Measurements from ENCODE around the gene ADORA1.

ADORA1 gene

DNA sequence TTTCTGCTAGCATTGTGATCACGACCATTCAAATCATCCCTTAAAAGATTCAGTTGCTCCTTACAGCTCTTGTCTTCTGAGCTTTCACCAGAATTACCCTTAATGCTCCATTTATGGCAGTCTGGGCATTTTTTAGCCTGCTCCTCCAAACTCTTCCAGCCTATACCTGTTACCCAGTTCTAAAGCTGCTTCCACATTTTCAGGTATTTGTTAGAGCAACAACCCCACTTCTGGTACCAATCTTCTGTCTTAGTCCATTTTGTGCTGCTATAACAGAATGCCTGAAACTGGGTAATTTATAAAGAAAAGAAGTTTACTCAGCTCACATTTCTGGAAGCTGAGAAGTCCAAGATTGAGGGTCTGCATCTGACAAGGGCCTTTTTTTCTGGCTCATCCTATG is 30.9 kb downstream of the ADORA1 start:
- DNase-seq (ENCODE audit: low read depth, low spot score): no peak

DNA sequence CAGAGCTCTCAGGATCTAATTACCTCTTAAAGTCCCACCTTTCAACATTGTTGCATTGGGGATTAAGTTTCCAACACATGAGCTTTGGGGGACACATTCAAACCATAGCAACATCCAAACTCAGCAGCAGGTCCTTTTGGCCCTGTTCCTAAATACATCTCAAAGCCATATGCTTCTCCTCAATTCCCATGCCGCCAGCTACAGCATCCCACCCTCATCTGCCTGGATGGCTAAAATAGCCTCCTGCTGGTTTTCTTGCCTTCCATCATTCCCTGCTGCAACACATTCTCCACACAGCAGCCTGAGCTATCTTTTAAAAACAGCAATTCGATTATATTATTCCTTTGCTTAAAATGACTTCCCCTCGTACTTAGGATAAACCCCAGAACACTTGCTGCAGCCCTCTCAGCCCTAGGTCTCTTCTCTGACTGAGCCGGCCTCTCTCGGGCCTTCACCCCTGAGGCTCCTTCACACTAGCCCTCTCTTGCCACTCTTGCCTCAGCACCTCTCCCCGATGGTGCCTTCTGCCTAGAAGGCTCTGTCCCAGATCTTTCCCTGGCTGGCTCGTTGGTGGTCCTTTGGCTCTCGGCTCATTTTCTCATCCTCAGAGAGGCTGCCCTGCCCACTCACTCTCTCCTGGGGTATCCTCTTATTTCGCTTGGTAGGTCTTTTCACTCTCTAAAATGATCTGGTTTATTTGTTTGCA is 31.6 kb downstream of the ADORA1 start:
- no peak for DNase-seq (ENCODE audit: low read depth, low spot score)

DNA sequence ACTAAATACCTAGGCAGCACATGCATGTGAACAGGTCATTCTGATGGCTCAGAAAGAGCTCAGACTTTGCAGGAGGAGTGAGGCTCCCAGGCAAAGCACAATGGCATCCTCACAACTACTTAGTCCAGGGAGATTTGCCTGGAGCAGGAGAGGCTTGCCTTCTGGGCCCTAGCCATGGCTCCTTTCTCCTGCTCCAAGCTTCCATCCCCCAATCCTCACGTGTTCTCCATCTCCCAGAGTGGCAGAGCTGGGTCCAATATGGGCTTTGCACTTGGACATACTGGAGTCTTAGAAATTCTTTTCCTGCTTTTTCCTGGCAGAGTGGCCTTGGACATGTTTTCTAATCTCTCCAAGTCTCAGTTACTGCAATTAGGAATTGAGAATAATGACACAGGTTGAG is 32.3 kb downstream of the ADORA1 start:
- no peak for DNase-seq (ENCODE audit: low read depth, low spot score)

DNA sequence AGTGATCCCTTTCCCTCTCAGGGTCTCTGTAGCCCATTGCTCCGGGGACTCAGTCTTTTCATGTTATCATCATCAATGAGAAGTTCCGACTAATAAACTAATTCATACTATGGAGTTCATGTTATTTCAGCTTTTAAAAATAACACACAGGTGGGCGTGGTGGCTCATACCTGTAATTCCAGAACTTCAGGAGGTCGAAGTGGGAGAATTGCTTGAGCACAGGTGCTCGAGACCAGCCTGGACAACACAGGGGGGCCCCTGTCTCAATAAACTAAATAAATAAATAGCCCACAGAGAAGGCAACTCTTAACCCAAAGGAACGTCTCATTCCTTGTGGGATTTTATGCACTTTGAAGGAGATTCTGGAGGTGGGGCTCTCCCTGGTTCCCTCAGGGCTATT is 33.6 kb downstream of the ADORA1 start:
- no peak for DNase-seq (ENCODE audit: low read depth, low spot score)

DNA sequence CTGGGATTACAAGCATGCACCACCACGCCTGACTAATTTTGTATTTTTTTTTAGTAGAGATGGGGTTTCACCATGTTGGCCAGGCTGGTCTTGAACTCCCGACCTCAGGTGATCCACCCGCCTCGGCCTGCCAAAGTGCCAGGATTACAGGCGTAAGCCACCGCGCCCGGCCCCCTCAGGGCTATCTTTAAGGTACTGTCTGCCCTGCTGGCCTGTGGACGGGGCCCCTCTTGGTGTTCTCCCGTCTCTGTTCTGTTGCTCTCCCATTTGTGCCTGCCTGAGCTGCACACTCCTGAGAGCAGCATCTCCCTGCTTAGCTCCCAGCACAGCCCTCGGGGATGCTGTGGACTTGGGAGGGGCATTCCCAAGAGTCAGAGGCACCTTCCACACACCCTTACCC is 34.2 kb downstream of the ADORA1 start:
- DNase-seq (ENCODE audit: low read depth, low spot score): no peak

DNA sequence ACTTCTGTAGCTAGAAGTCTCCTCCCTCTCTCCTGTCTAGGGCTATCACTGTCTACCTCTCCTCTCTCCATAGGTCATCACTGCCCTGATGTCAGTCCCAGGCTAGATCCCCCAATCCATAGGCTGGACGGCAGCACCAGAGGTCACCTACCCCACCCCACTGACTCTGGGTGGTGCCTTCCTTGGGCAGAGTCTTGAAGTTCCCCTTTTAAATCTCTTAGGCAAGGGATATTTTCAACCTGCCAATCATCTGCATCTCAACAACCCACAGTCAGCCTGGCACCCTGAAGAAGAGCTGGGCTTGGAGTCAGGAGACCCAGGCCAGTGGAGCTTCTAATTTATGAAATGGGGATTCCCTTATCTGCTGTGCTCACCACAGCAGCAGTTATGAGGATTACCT is 34.9 kb downstream of the ADORA1 start:
- no peak for DNase-seq (ENCODE audit: low read depth, low spot score)

DNA sequence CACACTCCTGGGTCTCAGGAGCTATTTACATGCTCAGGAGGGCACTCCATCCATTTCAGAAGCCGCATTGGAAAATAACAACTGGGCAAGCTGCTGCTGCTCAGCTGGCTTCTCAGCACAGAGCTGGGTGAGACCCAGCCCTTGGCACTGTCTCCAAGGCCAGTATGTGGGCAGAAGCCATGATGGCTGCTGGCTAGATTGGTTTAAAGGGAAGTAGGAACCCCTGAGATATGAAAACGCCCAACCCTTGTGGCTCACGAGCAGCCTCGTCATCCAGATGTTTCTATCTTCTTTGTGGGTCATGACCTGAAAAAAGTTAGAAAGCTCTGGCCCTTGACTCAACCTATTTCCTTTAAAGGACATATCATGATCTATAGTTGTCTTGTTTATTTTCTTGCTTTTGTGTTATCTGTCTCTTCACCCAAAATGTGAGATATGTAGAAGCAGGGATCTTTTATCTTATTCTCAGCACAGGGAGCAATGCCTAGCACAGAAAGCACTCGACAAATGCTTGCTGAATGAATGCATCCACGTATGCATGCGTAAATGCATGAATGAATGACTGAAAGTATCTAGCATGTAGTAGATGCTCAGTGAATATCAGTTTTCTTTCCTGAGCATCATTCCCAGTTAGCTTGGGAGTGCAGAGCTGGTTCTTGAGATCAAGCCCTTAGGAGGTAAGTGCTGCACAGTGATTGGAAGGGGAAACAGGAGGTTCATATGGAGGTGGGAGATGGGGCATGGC is 36.5 kb downstream of the ADORA1 start:
- no peak for DNase-seq (ENCODE audit: low read depth, low spot score)

DNA sequence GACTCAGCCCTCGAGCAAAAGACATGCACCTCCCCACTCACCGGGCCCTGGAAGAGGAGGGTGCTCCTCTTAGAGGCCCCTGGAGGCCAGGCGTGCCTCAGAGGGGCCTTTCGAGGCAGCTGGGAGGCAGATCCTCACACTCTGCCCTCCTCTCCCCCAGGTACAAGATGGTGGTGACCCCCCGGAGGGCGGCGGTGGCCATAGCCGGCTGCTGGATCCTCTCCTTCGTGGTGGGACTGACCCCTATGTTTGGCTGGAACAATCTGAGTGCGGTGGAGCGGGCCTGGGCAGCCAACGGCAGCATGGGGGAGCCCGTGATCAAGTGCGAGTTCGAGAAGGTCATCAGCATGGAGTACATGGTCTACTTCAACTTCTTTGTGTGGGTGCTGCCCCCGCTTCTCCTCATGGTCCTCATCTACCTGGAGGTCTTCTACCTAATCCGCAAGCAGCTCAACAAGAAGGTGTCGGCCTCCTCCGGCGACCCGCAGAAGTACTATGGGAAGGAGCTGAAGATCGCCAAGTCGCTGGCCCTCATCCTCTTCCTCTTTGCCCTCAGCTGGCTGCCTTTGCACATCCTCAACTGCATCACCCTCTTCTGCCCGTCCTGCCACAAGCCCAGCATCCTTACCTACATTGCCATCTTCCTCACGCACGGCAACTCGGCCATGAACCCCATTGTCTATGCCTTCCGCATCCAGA is 37.7 kb downstream of the ADORA1 start:
- no peak for DNase-seq (ENCODE audit: low read depth, low spot score)

DNA sequence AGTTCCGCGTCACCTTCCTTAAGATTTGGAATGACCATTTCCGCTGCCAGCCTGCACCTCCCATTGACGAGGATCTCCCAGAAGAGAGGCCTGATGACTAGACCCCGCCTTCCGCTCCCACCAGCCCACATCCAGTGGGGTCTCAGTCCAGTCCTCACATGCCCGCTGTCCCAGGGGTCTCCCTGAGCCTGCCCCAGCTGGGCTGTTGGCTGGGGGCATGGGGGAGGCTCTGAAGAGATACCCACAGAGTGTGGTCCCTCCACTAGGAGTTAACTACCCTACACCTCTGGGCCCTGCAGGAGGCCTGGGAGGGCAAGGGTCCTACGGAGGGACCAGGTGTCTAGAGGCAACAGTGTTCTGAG is 38.3 kb downstream of the ADORA1 start:
- no peak for DNase-seq (ENCODE audit: low read depth, low spot score)

DNA sequence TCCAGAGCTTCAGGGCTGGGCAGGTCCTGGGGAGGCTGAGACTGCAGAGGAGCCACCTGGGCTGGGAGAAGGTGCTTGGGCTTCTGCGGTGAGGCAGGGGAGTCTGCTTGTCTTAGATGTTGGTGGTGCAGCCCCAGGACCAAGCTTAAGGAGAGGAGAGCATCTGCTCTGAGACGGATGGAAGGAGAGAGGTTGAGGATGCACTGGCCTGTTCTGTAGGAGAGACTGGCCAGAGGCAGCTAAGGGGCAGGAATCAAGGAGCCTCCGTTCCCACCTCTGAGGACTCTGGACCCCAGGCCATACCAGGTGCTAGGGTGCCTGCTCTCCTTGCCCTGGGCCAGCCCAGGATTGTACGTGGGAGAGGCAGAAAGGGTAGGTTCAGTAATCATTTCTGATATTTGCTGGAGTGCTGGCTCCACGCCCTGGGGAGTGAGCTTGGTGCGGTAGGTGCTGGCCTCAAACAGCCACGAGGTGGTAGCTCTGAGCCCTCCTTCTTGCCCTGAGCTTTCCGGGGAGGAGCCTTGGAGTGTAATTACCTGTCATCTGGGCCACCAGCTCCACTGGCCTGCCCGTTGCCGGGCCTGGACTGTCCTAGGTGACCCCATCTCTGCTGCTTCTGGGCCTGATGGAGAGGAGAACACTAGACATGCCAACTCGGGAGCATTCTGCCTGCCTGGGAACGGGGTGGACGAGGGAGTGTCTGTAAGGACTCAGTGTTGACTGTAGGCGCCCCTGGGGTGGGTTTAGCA is 38.8 kb downstream of the ADORA1 start:
- DNase-seq (ENCODE audit: low read depth, low spot score): no peak

DNA sequence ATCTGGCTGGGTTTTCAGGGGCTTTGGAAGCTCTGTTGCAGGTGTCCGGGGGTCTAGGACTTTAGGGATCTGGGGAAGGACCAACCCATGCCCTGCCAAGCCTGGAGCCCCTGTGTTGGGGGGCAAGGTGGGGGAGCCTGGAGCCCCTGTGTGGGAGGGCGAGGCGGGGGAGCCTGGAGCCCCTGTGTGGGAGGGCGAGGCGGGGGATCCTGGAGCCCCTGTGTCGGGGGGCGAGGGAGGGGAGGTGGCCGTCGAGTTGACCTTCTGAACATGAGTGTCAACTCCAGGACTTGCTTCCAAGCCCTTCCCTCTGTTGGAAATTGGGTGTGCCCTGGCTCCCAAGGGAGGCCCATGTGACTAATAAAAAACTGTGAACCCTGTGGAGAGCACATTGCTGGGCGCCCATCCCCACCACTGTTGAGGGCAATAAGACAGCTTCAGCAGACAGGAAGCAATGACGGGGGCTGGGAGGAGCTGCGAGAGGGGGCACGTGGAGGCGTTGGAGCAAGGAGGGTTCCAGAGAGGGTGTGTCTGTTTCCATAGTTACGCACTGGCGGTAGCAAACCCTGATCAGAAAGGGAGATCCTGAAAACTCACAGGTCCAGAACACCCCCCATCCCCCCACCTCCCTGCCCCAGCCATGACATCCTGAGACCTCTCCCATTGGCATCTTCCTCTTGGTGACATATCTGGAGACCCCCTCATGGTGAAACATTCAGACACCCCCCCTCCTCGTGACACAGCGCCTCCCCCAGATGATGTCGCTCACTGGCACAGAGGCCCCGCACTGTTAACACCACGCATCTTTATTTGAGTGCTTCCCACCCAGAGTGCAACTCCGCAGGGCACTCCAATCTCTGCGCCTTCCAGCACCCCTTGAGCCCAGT is 39.7 kb downstream of the ADORA1 start:
- DNase-seq (ENCODE audit: low read depth, low spot score): no peak

DNA sequence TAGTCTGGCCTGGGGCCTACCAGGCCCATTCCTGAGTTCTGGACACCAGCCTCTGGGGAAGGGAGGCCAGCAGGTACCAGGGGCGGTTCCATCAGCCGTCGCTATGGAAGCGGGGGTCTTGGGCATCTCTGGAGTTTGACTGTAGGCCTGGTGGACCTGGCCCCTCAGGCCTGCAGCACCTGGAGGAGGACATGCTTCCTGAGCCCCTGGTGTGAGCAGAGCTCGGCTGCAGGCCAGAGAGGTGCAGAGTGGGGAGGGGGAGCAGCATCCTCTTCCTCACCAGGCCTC is 40.3 kb downstream of the ADORA1 start:
- DNase-seq (ENCODE audit: low read depth, low spot score): no peak

DNA sequence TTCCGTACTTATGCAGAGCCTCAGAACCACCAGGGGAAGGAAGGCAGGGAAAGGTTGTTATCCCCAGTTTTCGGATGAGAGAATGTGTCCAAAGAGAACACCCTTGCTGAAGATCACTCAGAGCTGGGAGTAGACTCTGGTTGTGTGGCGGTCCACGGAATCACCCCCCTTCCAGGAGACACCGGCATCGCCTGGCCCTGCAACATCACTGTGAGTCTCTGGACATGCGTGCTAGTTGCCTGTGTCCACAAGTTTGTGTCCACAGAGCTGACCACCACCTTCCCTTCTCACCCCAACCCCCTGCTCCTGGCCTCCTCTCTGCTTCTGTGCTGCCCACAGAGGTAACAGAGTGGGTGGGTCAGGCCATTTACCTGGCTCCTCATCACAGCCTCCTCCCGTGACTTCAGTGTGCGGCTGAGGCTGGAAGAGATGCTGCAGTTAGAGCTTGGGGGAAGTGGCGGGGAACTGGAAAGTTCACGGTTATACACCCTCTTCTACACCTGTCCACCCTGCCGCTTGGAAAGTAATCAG is 40.8 kb downstream of the ADORA1 start:
- no peak for DNase-seq (ENCODE audit: low read depth, low spot score)

DNA sequence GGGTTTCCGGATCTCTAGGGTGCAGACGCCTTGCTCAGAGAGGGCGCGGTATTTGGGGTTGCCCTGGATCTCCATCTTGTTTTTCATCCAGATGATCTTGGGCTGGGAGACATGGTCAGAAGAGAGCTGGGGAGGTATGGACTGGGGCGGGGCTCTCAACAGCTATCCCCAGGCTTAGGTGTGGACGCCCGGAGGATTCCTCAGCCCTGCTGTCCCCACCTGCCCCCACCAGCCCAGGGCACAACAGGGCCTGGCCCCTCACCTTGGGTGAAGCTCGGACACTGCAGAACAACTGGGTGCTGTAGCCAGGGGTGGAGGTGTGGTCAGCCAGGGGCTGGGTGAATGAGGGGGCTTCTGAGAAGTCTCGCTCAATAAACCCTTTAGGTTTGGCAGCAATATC is 41.5 kb downstream of the ADORA1 start:
- DNase-seq (ENCODE audit: low read depth, low spot score): no peak

DNA sequence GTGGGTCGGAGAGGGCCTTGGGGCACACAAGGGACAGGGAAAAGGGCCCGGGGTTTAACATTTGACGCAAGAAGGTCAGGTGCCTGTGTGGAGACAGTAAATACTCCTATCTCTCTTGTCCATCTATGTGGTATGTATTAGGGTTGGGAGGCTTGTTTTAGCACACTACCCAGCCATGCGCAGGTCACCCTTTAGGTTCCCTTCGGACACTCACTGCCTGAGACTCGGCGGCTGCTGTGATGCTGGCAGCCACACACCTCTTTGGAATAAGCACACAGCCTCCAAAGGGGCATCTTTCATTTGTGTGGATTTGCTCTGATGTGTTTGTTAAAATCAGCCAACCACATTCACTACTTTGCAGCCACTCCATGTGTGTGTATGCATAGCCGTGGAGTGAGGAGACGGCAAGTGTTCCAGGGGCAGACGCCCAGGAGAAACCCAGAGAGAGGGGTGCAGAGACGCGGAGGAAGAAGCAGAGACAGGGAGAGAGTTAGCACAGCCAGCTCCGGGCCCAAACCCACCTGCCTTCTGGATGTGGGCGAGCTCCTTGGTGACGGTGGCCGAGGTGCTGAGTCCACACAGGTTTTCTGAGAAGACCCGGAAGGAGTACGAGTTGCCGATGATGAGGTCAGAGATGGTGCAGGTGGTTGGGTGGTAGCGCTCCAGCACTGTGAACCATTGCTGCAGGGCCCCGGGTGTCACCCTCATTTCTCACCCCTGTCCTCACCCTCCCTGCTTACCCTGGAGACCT is 42.4 kb downstream of the ADORA1 start:
- DNase-seq (ENCODE audit: low read depth, low spot score): no peak

DNA sequence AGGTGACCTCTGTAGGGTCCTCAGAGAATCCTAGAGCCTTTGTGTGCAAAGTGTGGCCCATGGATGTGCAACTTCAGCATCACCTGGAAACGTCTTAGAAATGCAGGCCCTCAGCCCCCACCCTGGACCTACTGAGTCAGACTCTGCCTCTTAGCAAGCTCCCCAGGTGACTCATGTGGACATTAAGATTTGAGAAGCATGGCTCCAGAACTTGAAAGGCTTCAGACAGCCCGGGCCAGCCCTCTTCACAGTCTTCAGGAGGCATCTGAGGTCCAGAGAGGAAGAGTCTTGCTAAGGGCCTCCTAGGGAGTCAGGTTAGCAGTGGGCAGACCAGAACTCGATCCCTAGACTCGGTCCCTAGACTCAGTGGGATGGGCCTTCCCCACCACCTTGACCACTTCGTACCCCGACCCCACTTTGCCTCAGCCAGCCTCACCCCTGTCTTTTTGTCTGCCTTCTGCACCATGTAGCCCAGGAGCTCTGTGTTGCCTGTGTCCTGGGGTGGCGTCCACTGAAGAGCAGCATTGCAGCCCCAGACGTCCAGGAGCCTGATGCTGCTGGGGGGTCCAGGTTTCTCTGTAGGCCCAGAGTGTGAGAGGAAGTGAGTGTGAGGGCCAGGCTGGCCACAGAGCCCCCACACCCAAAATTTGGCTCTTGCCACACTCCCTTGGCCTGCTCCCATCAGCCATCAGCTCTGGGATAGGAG is 43.3 kb downstream of the ADORA1 start:
- no peak for DNase-seq (ENCODE audit: low read depth, low spot score)

DNA sequence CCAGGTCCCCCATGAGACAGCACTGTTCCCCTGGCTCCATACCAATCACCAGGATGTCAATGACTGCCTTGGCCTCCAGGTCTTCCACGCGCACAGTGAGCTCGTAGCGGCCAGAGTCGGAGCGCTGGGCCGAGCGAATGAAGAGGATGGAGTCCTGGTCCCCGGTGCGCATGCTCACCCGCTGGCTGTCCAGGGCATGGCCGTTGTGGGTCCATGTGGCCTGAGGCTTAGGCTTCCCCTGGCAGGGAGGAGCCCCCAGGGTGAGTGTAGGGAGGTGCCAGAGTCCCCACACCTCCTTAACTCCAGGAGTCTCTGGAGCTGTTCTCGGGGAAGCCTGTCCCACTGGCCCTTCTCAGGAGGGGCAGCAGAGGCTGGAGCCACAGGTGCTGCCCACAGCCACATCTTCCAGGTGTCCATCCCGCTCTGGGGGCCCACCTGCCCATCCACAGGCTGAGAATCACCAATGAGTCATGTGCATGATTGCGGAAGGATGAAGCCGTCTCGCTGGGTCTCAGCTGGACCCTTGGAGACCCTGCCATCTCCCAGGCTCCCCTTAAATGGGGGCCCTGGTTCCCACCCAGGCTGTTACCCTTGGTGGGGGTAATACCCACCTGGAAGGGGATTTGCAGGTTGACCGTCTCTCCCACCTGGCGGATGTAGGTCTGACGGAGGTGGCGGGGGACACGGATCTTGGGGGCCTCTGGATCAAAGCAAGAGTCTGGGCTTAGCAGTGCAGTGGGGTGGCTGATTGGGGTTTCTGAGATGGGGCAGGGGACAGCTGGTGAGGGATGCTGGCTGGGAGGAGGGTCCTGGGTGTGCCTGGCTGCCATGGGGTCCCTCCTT is 44.0 kb downstream of the ADORA1 start:
- no peak for DNase-seq (ENCODE audit: low read depth, low spot score)

DNA sequence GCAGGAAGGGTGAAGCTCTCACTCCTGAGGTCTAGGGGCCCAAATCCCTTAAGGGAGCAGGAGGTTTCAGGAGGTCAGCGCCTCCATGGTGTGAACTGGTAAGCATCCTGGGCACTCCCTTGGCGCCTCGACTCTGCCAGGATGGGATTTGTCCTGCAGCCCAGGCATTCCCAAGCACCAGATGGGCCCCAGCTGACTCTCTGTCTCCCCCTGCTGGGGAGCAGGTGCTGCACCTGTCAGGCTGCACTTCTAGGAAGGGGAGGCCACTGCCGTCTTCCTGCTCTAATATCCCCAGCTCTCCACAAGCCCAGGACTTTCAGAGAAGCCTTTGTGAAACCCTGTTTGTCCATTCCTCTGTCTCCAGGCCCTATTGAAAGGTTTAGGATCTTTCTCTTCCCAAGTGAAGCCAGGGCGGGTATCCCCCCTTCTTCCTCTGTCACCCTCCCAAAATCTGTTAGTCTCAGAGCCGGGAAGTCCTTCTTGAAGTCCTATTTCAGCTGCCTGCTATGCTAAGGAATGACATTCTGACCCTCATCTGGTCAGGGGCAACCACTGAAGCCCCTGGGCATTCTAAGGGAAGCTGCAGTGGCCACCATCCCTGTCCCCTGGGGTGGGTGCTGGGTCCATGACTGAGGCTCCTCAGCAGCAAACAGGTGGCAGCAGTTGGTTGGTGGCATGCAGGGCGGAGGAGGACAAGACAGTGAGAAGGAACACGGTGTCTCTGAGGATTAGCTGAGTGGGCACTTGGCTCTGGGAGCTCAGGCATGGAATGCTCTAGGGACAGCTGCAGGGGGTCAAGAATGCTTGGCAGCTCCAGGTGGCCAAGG is 44.9 kb downstream of the ADORA1 start:
- DNase-seq (ENCODE audit: low read depth, low spot score): no peak
